Caco-2 (cell line): ENCODE results near the gene CCDC112. TPM values are rescaled to one million over a fixed set of nuclear protein-coding genes. Genes with fewer than 3 reads are reported as not detected.

ENCODE experiments used
- BruUV-seq: library from RNA; stranded (reverse); fragments of 400-500 nt; replicated peaks from 2 replicates; lab custom pipeline; 2021; lab: Mats Ljungman, UMichigan
- CTCF ChIA-PET: fragments of 300-600 bp; sonication (Branson Sonifier 250); formaldehyde crosslinking; loops from one replicate; lab custom pipeline; 2022; ENCODE audit warnings: antibody characterized with exemption; lab: Charles Lee
- POLR2A ChIA-PET: fragments of 300-600 bp; sonication (Branson Sonifier 250); formaldehyde crosslinking; loops from one replicate; lab custom pipeline; 2022; ENCODE audit warnings: antibody characterized with exemption; lab: Charles Lee
- DNase-seq, 2 experiments: peaks; one replicate each; pipeline versions ENCODE4 v3.0.0 to v3.0.0-alpha.2; 2020 to 2022
- H3K27me3 ChIP-seq: replicated peaks from 2 replicates; pipeline ENCODE4 v1.6.0; 2011; ENCODE audit warnings: low read length; ENCODE audit not compliant: control insufficient read depth, insufficient read depth
- H3K36me3 ChIP-seq: 2 replicates; pipeline ENCODE4 v1.5.1; 2011; ENCODE audit warnings: low read length; ENCODE audit not compliant: control insufficient read depth, insufficient read depth
- H3K4me1 ChIP-seq: fragments of 250-450 bp; sonication (Bioruptor Pico); 2 replicates; pipeline ENCODE4 v1.5.1; 2020; ENCODE audit warnings: mild to moderate bottlenecking
- H3K4me3 ChIP-seq: 2 replicates; pipeline ENCODE4 v1.5.1; 2011; ENCODE audit warnings: low read depth, mild to moderate bottlenecking, control low read depth, low read length
- H3K9me3 ChIP-seq: fragments of 250-450 bp; sonication (Bioruptor Pico); 2 replicates; pipeline ENCODE4 v1.5.1; 2020; ENCODE audit warnings: mild to moderate bottlenecking, moderate library complexity
- H3K27ac Mint-ChIP-seq: one replicate; pipeline ENCODE4 v1.8.0; 2022; ENCODE audit warnings: mixed read lengths; ENCODE audit not compliant: unreplicated experiment
- H3K27me3 Mint-ChIP-seq: one replicate; pipeline ENCODE4 v1.8.0; 2022; ENCODE audit warnings: mixed read lengths; ENCODE audit not compliant: insufficient read depth, unreplicated experiment
- H3K36me3 Mint-ChIP-seq: one replicate; pipeline ENCODE4 v1.8.0; 2022; ENCODE audit warnings: mild to moderate bottlenecking, mixed read lengths; ENCODE audit not compliant: insufficient read depth, unreplicated experiment
- H3K4me1 Mint-ChIP-seq: one replicate; pipeline ENCODE4 v1.8.0; 2022; ENCODE audit warnings: low read depth, mixed read lengths; ENCODE audit not compliant: unreplicated experiment
- H3K4me3 Mint-ChIP-seq: one replicate; pipeline ENCODE4 v1.8.0; 2022; ENCODE audit warnings: mild to moderate bottlenecking, moderate library complexity, mixed read lengths; ENCODE audit not compliant: unreplicated experiment
- H3K9me3 Mint-ChIP-seq: one replicate; pipeline ENCODE4 v1.8.0; 2022; ENCODE audit warnings: mixed read lengths; ENCODE audit not compliant: unreplicated experiment
- intact Hi-C: fragments of 100-400 bp; cut with micrococcal nuclease; formaldehyde crosslinking; loops from one replicate; pipeline ENCODE4 v1.10.0; 2022; ENCODE audit not compliant: unreplicated experiment
- total RNA-seq: library from RNA; stranded (reverse); gene quantifications from 2 replicates; pipeline ENCODE4 v1.2.3, GENCODE V29; 2022
- TF ChIP-seq, protein P1 (sequence below), 2 experiments: fragments of 200-600 bp in 1 of 2; IDR thresholded peaks; 1 replicate in 1 of 2; 2 replicates in 1 of 2; pipeline versions ENCODE4 v1.5.1 to v1.8.0; 2011 to 2022; ENCODE audit warnings: antibody characterized with exemption in 1 of 2, control low read depth in 1 of 2, inconsistent platforms in 1 of 2, low read depth in 1 of 2, low read length in 1 of 2, mild to moderate bottlenecking in 1 of 2, moderate library complexity in 1 of 2; ENCODE audit not compliant: insufficient read depth in 1 of 2, severe bottlenecking in 1 of 2, unreplicated experiment in 1 of 2

Gene CCDC112
- total RNA-seq, 1 experiment from 2014 or later = 2.9 TPM

DNA sequence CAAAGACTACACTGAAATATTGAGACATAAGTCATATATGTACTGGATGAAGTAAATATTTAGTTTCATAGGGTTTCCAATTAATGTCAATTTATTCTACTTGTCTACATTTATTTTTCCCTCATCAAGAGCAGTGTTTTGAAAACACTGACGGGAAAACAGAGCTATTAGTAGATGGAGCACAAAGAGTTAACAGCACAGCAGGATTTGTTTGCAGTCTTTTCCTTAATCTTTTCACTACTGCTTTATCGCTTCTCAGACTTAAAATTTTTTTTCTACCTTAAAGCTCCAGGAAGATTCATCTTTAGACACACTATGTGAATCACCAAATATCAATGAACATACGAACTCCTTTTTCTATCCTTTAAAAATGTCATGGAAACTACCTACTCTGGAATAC lies 59.4 kb downstream of the CCDC112 start:
- ChIA-PET POLR2A (interaction anchor here (0.6 kb wide), 1 partner anchor 59 kb away, joined by 3 read pairs; the partner anchor contains the start of gene CCDC112), CTCF (no interaction called here)
- H3K36me3 ChIP-seq = 0 out of 2 replicates have a peak, but pooled peaks cover 1% of the 10 kb centered on the region
- Mint-ChIP-seq H3K4me3 (no peak overlapping the region), H3K27ac (no peak overlapping the region), H3K36me3 (no peaks in the 10 kb centered on the region), H3K4me1 (no peaks in the 10 kb centered on the region), H3K27me3 (no peaks in the 10 kb centered on the region), H3K9me3 (no peaks in the 10 kb centered on the region)
- no peaks in the 10 kb centered on the region for H3K4me1 ChIP-seq
- H3K9me3 ChIP-seq = no peaks in the 10 kb centered on the region
- no peak overlapping the region for H3K4me3 ChIP-seq
- BruUV-seq = no TSS peak
- TF ChIP-seq, protein P1, sequence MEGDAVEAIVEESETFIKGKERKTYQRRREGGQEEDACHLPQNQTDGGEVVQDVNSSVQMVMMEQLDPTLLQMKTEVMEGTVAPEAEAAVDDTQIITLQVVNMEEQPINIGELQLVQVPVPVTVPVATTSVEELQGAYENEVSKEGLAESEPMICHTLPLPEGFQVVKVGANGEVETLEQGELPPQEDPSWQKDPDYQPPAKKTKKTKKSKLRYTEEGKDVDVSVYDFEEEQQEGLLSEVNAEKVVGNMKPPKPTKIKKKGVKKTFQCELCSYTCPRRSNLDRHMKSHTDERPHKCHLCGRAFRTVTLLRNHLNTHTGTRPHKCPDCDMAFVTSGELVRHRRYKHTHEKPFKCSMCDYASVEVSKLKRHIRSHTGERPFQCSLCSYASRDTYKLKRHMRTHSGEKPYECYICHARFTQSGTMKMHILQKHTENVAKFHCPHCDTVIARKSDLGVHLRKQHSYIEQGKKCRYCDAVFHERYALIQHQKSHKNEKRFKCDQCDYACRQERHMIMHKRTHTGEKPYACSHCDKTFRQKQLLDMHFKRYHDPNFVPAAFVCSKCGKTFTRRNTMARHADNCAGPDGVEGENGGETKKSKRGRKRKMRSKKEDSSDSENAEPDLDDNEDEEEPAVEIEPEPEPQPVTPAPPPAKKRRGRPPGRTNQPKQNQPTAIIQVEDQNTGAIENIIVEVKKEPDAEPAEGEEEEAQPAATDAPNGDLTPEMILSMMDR (IDR thresholded peaks at IDR 0.05; ENCODE audit: insufficient read depth in 1 of 2, low read depth in 1 of 2, low read length in 1 of 2, severe bottlenecking in 1 of 2, unreplicated experiment in 1 of 2) = no peak
- intact Hi-C loops = no loop called here
- no peak for DNase-seq
- H3K27me3 ChIP-seq = no peaks in the 10 kb centered on the region

DNA sequence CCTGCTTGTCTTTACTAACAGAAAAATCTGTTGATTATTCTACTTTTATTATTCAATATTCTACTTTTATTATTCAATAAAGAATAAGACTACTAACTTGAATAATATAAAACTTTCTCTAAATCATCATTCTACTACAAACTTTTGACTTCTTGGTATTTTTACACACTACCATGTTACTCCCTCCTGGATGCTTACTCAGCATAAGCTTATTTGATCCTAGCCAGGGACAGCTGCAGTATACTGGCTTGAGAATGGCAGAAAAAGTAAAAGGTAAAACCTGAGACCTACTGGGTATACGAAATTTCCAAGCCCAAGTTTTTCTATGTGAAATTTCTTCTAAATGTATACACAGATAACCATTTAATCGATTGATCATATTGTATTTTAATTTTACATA lies 59.9 kb downstream of the CCDC112 start:
- H3K9me3 Mint-ChIP-seq = no peaks in the 10 kb centered on the region
- no peaks in the 10 kb centered on the region for H3K36me3 Mint-ChIP-seq
- H3K4me1 ChIP-seq = no peaks in the 10 kb centered on the region
- POLR2A ChIA-PET = no interaction called here
- no peak for DNase-seq
- H3K36me3 ChIP-seq = 0 out of 2 replicates have a peak, but pooled peaks cover 1% of the 10 kb centered on the region
- no peak overlapping the region for H3K4me3 ChIP-seq
- H3K4me3 Mint-ChIP-seq = no peak overlapping the region
- intact Hi-C loops = no loop called here
- H3K27me3 Mint-ChIP-seq = no peaks in the 10 kb centered on the region
- TF ChIP-seq, protein P1 (IDR thresholded peaks at IDR 0.05; ENCODE audit: insufficient read depth in 1 of 2, low read depth in 1 of 2, low read length in 1 of 2, severe bottlenecking in 1 of 2, unreplicated experiment in 1 of 2) = no peak
- BruUV-seq = no TSS peak
- CTCF ChIA-PET = no interaction called here
- no peaks in the 10 kb centered on the region for H3K4me1 Mint-ChIP-seq
- no peak overlapping the region for H3K27ac Mint-ChIP-seq
- H3K27me3 ChIP-seq = no peaks in the 10 kb centered on the region
- no peaks in the 10 kb centered on the region for H3K9me3 ChIP-seq

DNA sequence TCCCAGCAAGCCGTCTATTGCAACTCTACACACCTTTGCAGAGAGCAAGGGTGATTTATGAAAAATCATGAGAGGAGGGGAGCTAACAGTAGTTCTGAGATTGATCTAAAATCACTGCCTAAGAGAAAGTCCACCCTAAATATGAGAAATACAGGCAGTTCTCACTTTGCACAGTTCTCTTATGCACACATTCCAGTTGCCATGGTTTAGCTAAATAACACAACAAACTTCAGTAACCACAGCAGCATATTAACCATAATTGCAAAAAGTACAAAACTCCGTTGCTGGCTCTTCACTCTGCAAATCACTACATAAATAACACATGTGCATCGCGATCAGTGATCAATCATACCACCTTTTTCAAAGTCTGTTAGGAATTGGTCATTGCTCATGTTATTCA lies 64.9 kb downstream of the CCDC112 start:
- Histone ChIP-seq H3K4me1 (no peaks in the 10 kb centered on the region), H3K4me3 (no peak overlapping the region), H3K36me3 (no peaks in the 10 kb centered on the region), H3K9me3 (no peaks in the 10 kb centered on the region), H3K27me3 (no peaks in the 10 kb centered on the region)
- DNase-seq = no peak
- TF ChIP-seq, protein P1 (IDR thresholded peaks at IDR 0.05; ENCODE audit: insufficient read depth in 1 of 2, low read depth in 1 of 2, low read length in 1 of 2, severe bottlenecking in 1 of 2, unreplicated experiment in 1 of 2) = no peak
- no peaks in the 10 kb centered on the region for H3K9me3 Mint-ChIP-seq
- no peaks in the 10 kb centered on the region for H3K4me1 Mint-ChIP-seq
- no peak overlapping the region for H3K4me3 Mint-ChIP-seq
- POLR2A ChIA-PET = no interaction called here
- H3K27me3 Mint-ChIP-seq = no peaks in the 10 kb centered on the region
- CTCF ChIA-PET = no interaction called here
- no peak overlapping the region for H3K27ac Mint-ChIP-seq
- no peaks in the 10 kb centered on the region for H3K36me3 Mint-ChIP-seq
- no TSS peak for BruUV-seq
- intact Hi-C loops = no loop called here
